Cardiac septum (tissue), 1 donor: ENCODE data around the gene MAST4. TPM values are rescaled to one million over a fixed set of nuclear protein-coding genes. Genes with fewer than 3 reads are reported as not detected.

ENCODE experiments used
- DNase-seq: peaks from one replicate; pipeline ENCODE4 v3.0.0-alpha.2; 2020; ENCODE audit warnings: low spot score
- intact Hi-C: fragments of 100-400 bp; cut with DNase I; formaldehyde crosslinking; loops from one replicate; pipeline ENCODE4 v1.14.0; 2022
- total RNA-seq: library from RNA; stranded (reverse); fragmentation: NEBNext Ultra II Directional; extraction: Animal tissue kit (Norgen Biotek cat#: 25700); gene quantifications from one replicate; pipeline ENCODE4 v1.2.1, GENCODE V29; 2021
- donor health status: DM: no; HTN: no; CAD: no.

MAST4 gene
- total RNA-seq, 1 donor from 2014 or later = 91.4 TPM

DNA sequence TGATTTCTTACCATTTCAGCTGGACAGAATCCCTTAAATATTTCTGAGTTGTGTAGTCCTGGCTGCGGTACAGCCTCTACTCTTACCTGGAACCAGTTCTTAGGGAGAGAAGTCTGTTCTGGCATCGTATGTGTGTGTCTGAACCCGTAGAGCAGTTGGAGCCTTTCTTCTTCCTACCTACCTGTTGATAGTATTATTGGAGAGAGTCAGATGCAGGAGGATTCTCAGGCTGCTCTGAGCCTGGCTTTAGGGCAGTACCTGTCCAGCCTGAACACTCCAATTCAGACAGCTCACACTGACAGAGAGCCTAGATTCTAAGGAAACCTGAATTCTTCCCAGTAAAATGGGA, 410.3 kb downstream of the MAST4 start:
- intact Hi-C loops = loop anchor here (5.0 kb wide), 2 partner anchors 36 to 56 kb away; no protein-coding TSS in a partner anchor
- DNase-seq = no peak

DNA sequence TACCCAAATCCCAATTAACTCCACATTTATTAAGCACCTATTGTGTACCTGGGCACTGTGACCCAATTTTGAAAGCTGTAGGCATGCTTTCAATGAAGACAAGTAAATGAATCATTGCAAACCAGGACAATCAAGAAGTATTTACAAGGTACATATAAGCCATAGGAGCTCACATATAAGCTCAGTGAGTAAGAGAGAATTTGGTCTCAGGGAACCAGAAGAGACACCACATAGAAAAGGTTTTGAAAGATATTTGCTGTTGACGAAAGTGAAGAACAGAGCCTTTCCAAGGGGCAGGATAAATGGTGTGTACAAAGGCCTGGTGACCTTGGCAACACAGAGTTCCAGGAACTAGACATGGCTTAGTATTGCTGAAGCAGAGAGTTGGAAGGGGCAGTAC, 412.8 kb downstream of the MAST4 start:
- DNase-seq = no peak

DNA sequence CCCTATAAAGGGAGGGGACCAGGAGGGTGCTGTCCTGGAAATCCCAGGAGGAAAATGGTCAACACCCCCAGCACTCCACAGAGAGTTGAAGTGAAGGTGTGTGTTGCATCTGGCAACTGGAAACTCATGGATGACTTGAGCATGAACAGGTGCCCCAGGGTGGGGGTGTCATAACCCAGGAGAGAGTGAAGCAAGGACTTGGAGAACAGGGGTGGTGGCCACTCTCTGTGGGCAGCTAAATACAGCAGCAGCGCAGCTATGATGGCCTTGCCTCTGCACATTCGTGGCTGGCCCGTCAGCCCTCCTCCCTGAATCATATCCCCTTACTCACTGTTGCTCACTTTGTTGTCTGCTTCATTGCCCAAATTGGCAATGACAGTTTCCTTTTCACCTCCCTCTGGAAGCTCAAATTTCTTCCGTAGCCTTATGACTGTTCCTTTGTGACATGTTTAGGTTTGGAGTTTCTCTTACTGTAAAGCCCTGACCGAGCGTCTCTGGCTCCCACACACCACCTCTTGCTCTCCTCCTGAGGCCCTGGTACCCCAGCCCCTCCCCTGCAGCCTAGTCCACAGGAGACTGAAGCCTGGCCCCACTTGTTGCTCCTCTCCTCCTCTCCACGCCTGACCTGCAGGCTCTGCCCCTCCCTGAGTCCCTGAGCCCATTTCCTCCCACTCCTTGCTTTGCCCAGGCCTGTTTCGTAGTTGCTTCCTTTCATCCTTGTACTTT, 414.7 kb downstream of the MAST4 start:
- peak; percentile 77 for DNase-seq
- intact Hi-C loops = no loop called here

More for the DNA sequence above, 412.8 kb downstream of the MAST4 start:
- intact Hi-C loops = loop anchor here (5.0 kb wide), 2 partner anchors 33 to 53 kb away; no protein-coding TSS in a partner anchor

DNA sequence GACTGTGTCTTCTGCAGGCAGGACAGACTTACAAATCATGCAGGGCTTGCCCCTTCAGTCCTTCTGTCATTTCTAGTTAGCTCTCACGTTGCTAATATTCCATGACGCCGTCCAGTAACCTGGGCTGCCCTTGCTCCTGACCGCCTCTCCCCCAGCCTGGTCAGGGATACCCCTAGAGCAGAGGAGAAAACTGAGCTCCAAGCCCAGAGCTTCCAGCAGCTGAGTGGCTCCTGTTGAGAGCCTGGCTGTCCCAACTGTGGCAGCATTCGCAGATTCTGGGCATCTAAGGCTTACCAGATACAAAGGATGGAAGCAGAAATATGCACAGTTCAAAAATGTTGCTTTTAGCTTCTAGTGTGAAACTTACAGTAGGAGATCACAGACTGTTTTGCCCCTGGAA, 415.2 kb downstream of the MAST4 start:
- intact Hi-C loops = no loop called here
- no peak for DNase-seq

DNA sequence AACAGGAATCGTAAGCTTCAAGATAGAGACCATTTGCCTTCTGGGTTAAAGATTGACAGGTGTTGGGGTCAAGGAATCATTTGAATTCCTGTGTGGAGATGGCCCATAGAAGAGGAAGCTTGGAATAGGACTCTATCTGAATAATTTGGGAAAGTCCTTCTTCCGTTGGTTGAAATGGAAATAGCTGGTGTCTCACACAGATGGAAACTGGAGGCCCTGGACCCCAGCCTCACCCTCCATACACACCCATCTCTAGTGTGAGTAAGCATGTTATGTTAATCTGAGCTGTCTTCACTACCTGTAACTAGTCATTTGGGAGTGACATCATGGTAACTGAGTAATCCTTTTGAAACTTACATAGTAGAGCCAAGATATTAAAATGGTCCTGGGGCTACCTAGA, 416.0 kb downstream of the MAST4 start:
- no peak for DNase-seq
- intact Hi-C loops = no loop called here

DNA sequence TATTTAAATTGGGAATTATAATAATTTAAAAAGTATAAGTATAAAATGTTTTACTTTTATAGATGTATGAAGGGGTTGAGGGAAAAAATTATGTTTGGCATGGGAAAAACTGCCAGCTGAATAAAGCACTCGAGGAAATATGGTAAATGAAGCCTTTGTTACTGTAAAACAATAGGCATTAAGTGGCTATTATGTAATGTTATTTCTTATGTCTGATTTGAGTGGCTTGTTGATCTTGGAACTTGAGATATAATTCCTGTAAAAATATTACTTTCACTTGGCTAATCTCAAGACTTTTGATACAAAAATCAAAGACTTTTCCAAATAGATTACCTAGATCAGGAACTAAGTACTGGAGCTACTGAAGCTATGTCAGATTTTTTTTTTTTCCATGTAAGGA, 417.5 kb downstream of the MAST4 start:
- intact Hi-C loops = loop anchor here (1.0 kb wide), 1 partner anchor 9 kb away; no protein-coding TSS in a partner anchor
- no peak for DNase-seq

DNA sequence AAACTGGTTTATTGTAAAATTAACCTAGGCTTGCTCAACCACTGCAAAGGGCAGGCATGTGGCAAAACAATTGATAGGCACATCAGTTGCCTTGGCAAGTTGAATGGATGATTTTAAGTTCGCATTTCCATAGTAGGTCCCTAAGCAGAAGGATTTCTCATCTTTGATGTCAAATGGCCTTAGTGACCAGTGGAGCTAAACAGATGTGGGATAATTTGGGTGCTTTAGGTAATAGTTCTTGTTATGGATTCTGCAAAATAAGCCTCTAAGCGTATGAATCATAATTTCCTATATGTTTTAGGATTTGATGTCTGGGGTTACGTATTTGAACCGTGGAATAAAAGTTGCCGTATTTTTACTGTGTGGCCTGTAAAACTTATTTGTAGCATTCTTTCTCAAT, 418.0 kb downstream of the MAST4 start:
- DNase-seq = no peak
- intact Hi-C loops = loop anchor here (1.0 kb wide), 1 partner anchor 10 kb away; no protein-coding TSS in a partner anchor

DNA sequence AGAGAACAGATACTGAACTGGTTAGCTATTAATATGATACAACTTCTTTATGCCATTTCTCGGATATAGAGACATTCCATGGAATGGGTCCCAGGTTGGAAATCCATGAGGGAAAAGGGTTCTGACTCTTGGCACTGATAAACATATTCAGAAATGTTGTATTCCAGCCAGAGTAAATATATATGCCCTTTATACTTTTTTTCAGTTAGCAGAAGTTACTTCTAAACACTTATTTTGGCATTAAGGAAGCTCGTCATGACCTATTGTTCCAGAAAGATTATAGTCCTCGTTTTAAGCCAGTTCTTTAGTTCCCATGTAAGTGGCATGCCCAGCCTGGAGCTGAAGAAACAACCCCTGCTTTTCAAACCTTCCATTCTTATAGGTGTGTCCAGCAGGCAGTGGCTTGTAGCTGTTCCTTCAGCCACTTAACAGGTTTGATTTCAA, 418.8 kb downstream of the MAST4 start:
- intact Hi-C loops = loop anchor here (1.0 kb wide), 1 partner anchor 11 kb away; no protein-coding TSS in a partner anchor
- no peak for DNase-seq

DNA sequence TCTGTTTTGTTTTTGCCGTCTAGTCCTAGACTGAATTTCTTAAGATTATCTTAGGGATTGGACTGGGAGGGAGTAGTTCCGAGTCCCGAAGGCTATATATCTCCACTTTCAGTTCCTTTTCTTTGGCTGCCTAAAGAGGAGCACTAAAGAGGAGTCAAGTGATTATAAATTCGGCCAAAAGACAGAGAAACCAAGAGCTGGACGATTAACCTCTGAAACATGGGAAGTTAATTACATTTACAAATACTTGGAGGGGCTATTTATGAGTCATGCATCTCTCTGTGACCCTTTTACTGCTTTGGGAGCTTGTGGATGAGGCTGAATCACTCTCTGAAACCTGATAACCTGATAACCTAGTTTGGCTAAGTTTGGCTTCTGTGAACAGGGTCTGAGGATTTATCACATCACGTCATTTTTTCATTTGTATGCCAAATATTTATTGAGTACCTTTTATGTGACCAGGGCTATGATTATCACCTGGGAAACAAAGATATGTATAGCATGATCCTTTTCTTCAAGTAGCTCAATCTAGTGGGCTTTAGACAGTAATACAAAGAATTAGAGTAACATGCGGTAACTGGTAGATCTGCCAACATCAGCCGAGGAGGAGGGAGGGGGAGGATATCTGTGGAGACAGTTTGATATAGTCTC, 419.5 kb downstream of the MAST4 start:
- DNase-seq = no peak
- intact Hi-C loops = no loop called here

DNA sequence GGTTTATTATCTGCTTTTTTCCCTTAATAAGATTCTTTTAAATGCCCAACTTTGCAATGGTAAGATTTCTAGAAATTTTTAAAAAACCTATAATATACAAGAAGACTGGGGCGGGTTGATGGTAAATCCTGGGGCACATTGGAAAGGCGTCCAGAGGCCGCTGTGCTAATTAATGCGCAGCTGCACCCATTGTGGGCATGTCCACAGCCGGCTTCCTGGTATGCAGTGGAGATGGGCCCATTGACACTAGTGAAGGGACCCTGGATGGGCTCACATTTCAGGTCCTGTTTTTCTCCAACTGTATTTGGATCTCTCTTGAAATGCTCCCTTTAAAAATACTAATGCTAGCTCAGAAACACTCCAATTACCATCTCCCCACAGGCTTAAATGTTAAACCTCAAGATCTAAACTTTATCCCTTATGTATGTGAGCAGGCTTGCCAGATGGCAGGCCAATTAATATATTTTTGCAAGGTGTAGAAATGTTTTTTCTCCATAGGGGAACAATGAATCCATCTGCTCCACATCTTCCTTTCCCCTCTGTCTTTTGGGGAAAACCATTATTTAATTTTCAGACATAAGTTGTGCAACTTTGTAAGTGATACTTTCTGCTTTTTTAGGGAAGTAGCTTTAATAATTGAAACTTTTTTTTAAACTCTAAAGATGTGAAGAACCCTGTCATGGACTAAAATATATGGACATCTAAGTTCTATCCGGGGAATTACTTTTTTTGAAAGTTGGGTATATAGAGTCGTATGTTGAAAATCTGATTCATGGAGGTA, 423.1 kb downstream of the MAST4 start:
- no peak for DNase-seq
- intact Hi-C loops = no loop called here

DNA sequence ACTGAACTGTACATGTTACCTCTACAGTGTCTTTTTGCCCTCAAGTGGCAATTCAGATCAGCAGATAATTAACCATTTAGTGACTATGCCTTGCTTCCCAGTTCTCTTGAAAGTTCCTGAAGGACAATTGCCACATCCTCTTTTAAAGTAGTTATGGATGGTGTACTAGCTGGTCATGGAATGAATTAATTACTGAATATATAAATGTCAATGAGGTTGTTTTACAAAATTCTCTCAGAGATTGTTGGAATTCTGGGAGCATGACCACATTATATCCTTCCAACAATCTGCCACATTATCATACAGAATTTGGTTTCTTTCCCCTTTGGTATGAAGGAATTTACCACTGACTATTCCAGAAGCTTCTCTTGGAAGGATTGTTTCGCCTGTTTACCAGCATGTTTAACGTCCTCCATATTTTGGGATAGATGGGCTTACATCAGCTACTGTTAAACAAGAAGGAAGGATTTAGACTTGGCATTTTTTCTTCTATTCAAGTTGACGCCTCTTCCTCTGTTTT, 424.0 kb downstream of the MAST4 start:
- intact Hi-C loops = no loop called here
- no peak for DNase-seq

DNA sequence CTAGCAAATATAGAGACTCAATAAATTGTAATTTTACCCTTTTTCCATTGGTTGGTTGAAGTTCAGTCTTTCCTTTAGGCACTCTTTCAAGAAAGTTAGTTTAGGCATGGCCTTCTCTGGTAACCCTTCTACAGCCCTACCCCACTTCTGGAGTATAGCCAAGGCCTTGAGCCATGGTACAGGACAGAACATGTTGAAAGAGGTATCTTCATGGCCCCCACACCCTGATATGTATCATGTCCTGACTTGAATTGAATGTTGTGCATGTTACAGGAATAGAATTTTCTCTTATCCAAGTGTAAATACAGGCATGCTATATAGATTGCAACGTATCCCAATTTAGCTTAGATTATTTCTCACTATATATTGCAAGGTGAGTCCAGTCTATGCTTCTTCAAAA, 424.8 kb downstream of the MAST4 start:
- DNase-seq = no peak
- intact Hi-C loops = no loop called here

DNA sequence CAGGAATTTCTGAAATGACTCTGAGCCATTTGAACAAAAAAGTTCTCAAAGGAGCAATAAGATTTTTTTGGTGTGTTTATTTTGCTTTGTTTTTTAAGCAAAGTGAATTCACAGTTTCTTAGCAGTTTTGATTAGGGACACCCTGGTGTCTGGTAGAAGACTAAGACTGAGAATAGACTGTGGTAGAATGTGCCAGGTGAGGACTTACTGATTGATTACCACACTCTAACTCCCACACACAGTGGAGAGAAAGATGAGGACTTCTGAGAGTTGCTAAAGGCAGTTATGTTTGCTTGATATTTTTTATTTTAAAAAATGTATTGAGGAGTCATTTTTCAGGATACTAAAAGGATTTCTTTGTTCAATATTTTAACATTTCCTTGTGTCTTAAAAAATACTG, 425.3 kb downstream of the MAST4 start:
- intact Hi-C loops = no loop called here
- no peak for DNase-seq

DNA sequence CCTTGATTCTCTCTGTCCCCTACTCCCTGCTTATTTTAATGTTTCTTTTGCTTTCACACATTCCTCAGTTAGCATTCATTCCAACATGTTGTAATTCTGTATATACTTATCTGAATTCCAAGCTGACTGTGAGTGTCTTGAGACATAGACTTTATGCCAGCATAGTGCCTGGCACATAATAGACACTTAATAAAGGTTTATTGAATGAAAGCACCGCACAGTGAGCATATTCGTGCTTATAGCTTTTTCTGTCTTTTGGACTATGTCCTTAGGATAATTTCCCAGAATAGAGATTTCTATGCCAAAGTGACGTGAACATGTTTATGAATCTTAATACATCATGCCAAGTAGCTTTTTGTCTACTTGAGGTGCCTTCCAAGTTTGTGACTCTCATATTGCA, 425.8 kb downstream of the MAST4 start:
- DNase-seq = no peak
- intact Hi-C loops = no loop called here

DNA sequence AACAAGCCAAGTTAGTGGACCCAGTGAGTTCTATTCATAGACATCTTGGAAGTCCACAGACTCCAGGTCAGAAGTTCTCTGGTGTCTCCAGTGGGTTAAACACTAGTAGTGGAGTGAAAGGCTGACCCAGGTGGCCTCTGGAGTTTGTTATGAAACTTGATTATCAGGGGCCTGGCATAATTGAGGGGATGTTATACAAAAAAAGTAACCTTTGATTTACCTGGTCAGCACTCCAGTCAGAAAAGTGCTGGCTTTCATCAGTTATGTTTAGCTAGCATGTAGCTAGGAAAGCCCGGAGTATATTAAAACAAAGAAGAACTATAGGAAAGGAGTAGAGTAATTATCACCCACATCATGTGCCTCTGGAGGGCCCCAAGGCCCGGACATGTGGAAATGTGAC, 429.3 kb downstream of the MAST4 start:
- intact Hi-C loops = no loop called here

DNA sequence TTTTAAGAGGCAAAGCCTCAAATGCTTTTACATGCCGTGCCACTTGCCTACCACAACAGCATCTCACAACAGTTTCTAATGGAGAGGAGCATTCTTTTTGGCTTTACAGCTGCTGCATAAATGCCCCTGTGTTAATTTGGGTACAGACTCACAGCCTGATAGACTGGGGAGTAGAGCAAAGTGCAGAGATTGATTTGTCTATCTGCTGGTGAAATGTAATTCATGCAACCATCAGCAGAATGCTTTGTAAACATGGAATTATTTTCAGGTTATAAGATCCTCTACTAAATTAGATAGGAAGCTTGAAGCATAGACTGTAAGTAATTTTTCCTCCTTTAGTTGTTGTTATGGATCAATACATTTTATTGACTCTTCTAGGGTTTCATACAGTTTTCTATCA, 430.1 kb downstream of the MAST4 start:
- no peak for DNase-seq
- intact Hi-C loops = no loop called here

More for the DNA sequence above, 429.3 kb downstream of the MAST4 start:
- no peak for DNase-seq

DNA sequence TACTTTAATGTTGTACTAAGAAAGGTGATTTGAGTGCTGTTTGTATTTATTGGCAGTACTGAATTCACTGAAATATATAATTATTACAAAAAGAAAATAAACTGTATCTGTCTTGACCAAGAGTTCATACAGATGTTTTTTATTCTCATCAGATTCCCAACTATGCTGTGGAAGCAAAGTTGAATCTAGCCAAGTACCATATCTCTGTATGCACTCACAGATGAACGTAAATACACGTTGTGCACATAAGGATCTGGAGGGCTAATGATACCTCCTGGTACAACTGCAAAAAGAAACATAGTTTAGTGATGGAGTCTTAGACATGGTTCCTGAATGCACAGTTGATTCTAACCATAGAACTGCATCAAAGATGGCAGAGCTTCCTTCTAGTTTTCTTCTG, 431.0 kb downstream of the MAST4 start:
- DNase-seq = no peak
- intact Hi-C loops = no loop called here

DNA sequence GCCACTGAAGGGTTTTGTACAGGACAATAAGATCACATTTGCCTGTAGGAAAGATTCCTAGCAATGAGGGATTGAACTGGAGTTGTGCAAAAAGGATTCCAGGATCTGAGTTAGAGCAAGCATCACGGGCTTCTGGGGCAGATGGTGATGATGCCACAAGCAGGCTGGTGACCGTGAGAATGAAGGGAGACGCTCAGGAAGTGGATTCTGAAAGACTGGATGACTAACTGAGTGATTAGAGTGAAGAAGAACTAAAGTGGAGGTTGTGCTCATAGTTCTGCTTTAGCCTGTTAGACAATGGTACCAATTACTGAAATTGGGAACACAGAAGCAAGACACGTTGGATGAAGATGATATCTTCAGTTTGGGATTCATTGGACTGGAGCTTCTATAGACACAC, 432.2 kb downstream of the MAST4 start:
- intact Hi-C loops = no loop called here
- no peak for DNase-seq

DNA sequence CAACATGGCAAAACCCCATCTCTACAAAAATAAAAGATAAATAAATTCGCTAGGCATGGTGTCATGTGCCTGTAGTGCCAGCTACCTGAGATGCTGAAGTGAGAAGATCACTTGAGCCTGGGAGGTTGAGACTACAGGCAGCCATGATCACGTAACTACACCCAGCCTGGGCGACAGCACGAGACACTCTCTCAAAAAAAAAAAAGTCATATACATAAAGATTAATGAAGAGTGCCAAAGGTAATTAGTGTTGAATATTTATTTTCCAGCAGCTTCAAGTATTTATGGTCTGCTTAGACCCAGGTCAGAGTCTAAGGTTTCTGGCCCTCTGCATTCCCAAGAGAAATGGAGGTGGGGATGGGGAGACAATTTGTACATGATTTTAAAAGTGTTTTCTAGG, 432.7 kb downstream of the MAST4 start:
- DNase-seq = no peak
- intact Hi-C loops = no loop called here

DNA sequence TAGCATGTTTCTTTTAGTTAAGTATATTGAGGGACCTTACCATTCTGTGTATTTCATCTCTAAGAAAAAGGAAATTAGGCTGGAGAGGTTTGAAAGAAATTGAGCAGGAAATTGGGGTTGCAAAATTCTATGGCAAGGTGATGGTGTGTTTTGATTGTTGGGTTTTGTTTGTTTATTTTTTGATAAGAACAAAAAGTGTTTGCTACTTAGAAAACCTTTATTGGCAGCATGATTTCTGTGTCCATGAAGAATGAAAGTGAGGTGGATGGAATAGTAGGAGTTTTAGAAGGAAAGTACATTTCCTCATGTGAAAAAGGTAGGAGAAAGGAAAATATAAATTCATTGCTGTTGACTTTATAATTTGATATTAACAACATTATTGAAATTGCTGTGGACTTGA, 433.3 kb downstream of the MAST4 start:
- DNase-seq = no peak

More for the DNA sequence above, 433.3 kb downstream of the MAST4 start:
- intact Hi-C loops = no loop called here
